IMR-90 (cell line): Measurements from ENCODE around the gene CYBRD1. TPM values are rescaled to one million over a fixed set of nuclear protein-coding genes. Genes with fewer than 3 reads are reported as not detected.

Source experiments
- ATAC-seq: fragments of 200-7000 bp; cut with Tn5 transposase; 2 replicates; pipeline ENCODE4 v1.9.1; 2020; ENCODE audit warnings: low read depth, mild to moderate bottlenecking, moderate library complexity
- BruUV-seq: library from RNA; stranded (reverse); fragments of 400-500 nt; replicated peaks from 2 replicates; lab custom pipeline; 2021; lab: Mats Ljungman, UMichigan
- CTCF ChIA-PET: fragments of 300-600 bp; formaldehyde crosslinking; extraction: SDS; loops from one replicate; lab custom pipeline; 2021; ENCODE audit warnings: antibody characterized with exemption; lab: Yijun Ruan, JAX
- POLR2A ChIA-PET: fragments of 300-600 bp; sonication (Branson Sonifier 250); formaldehyde crosslinking; loops from one replicate; lab custom pipeline; 2022; ENCODE audit warnings: antibody characterized with exemption; ENCODE audit not compliant: unreplicated experiment; lab: Charles Lee
- DNase-seq: peaks from one replicate; pipeline ENCODE4 v3.0.0; 2013
- H2AFZ ChIP-seq: replicated peaks from 2 replicates; pipeline ENCODE3; 2013; ENCODE audit warnings: low read length, mild to moderate bottlenecking; ENCODE audit not compliant: poor library complexity
- H2AK5ac ChIP-seq: 2 replicates; pipeline ENCODE4 v1.6.1; 2013; ENCODE audit warnings: low read depth, low read length, inconsistent platforms
- H2AK9ac ChIP-seq: replicated peaks from 2 replicates; pipeline ENCODE3; 2013; ENCODE audit warnings: mild to moderate bottlenecking, low read depth, low read length, moderate library complexity; ENCODE audit not compliant: poor library complexity
- H2BK120ac ChIP-seq: 2 replicates; pipeline ENCODE4 v1.6.1; 2013; ENCODE audit warnings: low read depth, low read length, inconsistent platforms
- H2BK15ac ChIP-seq: 3 replicates; pipeline ENCODE4 v1.6.1; 2013; ENCODE audit warnings: low read depth, low read length, inconsistent platforms
- H2BK20ac ChIP-seq: 2 replicates; pipeline ENCODE4 v1.6.1; 2013; ENCODE audit warnings: low read depth, mild to moderate bottlenecking, inconsistent platforms, low read length, moderate library complexity
- H2BK5ac ChIP-seq: 2 replicates; pipeline ENCODE4 v1.6.1; 2013; ENCODE audit warnings: mild to moderate bottlenecking, low read depth, low read length, inconsistent platforms; ENCODE audit not compliant: poor library complexity, severe bottlenecking
- H3K14ac ChIP-seq: replicated peaks from 2 replicates; pipeline ENCODE4 v1.6.1; 2013; ENCODE audit warnings: low read depth, low read length, inconsistent platforms
- H3K18ac ChIP-seq: 2 replicates; pipeline ENCODE4 v1.6.1; 2013; ENCODE audit warnings: low read depth, low read length, control low read depth
- H3K23ac ChIP-seq: 2 replicates; pipeline ENCODE4 v1.6.1; 2013; ENCODE audit warnings: low read depth, low read length, inconsistent platforms
- H3K27ac ChIP-seq: 2 replicates; pipeline ENCODE4 v1.5.1; 2013; ENCODE audit warnings: mild to moderate bottlenecking, control low read depth, low read length; ENCODE audit not compliant: insufficient read depth
- H3K27me3 ChIP-seq: 2 replicates; pipeline ENCODE4 v1.6.1; 2013; ENCODE audit warnings: low read length; ENCODE audit not compliant: control insufficient read depth, insufficient read depth
- H3K36me3 ChIP-seq: 2 replicates; pipeline ENCODE4 v1.6.1; 2013; ENCODE audit warnings: low read length, mixed read lengths; ENCODE audit not compliant: control insufficient read depth, insufficient read depth
- H3K4ac ChIP-seq: 2 replicates; pipeline ENCODE4 v1.6.1; 2013; ENCODE audit warnings: low read depth, low read length, inconsistent platforms
- H3K4me1 ChIP-seq: 2 replicates; pipeline ENCODE4 v1.6.1; 2013; ENCODE audit warnings: low read length, mixed read lengths; ENCODE audit not compliant: control insufficient read depth, insufficient read depth
- H3K4me2 ChIP-seq: 2 replicates; pipeline ENCODE4 v1.6.1; 2013; ENCODE audit warnings: low read depth, mild to moderate bottlenecking, control low read depth, low read length, moderate library complexity
- H3K4me3 ChIP-seq: 2 replicates; pipeline ENCODE4 v1.5.1; 2013; ENCODE audit warnings: low read depth, mild to moderate bottlenecking, control low read depth, low read length, moderate library complexity; ENCODE audit not compliant: insufficient read depth
- H3K56ac ChIP-seq: 2 replicates; pipeline ENCODE4 v1.6.1; 2013; ENCODE audit warnings: low read length, inconsistent platforms; ENCODE audit not compliant: insufficient read depth; ENCODE audit errors: extremely low read depth
- H3K79me1 ChIP-seq, 2 experiments: 2 replicates each; pipeline ENCODE4 v1.6.1; 2013; ENCODE audit warnings: low read length in 2 of 2, inconsistent platforms in 1 of 2, low read depth in 1 of 2
- H3K9ac ChIP-seq: 2 replicates; pipeline ENCODE4 v1.6.1; 2013; ENCODE audit warnings: low read depth, low read length, control low read depth
- H3K9me1 ChIP-seq: 2 replicates; pipeline ENCODE4 v1.6.1; 2013; ENCODE audit warnings: low read length, inconsistent platforms; ENCODE audit not compliant: insufficient read depth
- H3K9me3 ChIP-seq: 2 replicates; pipeline ENCODE4 v1.6.1; 2013; ENCODE audit warnings: low read length; ENCODE audit not compliant: control insufficient read depth, insufficient read depth
- H4K20me1 ChIP-seq: 2 replicates; pipeline ENCODE4 v1.6.1; 2013; ENCODE audit warnings: low read length, inconsistent platforms; ENCODE audit not compliant: insufficient read depth
- H4K5ac ChIP-seq: 2 replicates; pipeline ENCODE4 v1.6.1; 2013; ENCODE audit warnings: mild to moderate bottlenecking, low read depth, low read length, control low read depth
- H4K8ac ChIP-seq, 2 experiments: 2 replicates each; pipeline ENCODE4 v1.6.1; 2013; ENCODE audit warnings: low read depth in 2 of 2, low read length in 2 of 2, control low read depth in 1 of 2, inconsistent platforms in 1 of 2
- H4K91ac ChIP-seq: 2 replicates; pipeline ENCODE4 v1.6.1; 2013; ENCODE audit warnings: low read depth, low read length, inconsistent platforms; ENCODE audit not compliant: insufficient read depth
- CEBPB ChIP-seq: IDR thresholded peaks from 2 replicates; pipeline ENCODE4 v1.6.1; 2012; ENCODE audit warnings: low read depth, low read length, improper control_type of control experiment
- CHD1 ChIP-seq: IDR thresholded peaks from 2 replicates; pipeline ENCODE4 v1.6.1; 2012; ENCODE audit warnings: low read depth, low read length, improper control_type of control experiment
- CTCF ChIP-seq: conservative IDR thresholded peaks from 2 replicates; pipeline ENCODE4 v1.5.1; 2012; ENCODE audit warnings: mild to moderate bottlenecking, low read depth, low read length, improper control_type of control experiment
- FOS ChIP-seq: fragments of 150-350 bp; IDR thresholded peaks from 2 replicates; pipeline ENCODE4 v1.6.1; 2016; ENCODE audit warnings: low read depth, low read length
- MXI1 ChIP-seq: IDR thresholded peaks from 2 replicates; pipeline ENCODE4 v1.6.1; 2012; ENCODE audit warnings: low read depth, mild to moderate bottlenecking, low read length, moderate library complexity, borderline replicate concordance
- WGBS, 2 experiments: methylation state at CpG; one replicate each; pipeline versions ENCODE4 v1.1.5 to v1.1.7; 2013; ENCODE audit warnings: missing lambda C conversion rate in 2 of 2; ENCODE audit not compliant: insufficient read length in 1 of 2; ENCODE audit errors: extremely low coverage in 2 of 2; 5-methylcytosine and 5-hydroxymethylcytosine counted together
- dilution Hi-C: fragments of 300-500 bp; cut with HindIII; formaldehyde crosslinking; loops from one replicate; pipeline ENCODE4 v1.14.3; 2018; ENCODE audit warnings: low sequenced_read_pairs; ENCODE audit not compliant: unreplicated experiment
- in situ Hi-C: fragments of 300-500 bp; cut with MboI; formaldehyde crosslinking; loops from 3 replicates; pipeline ENCODE4 v1.14.3; 2019; ENCODE audit warnings: low sequenced_read_pairs, inconsistent platforms, mixed read lengths
- intact Hi-C: fragments of 100-400 bp; cut with micrococcal nuclease; formaldehyde crosslinking; loops from 2 replicates; pipeline ENCODE4 v1.10.0; 2022
- polyA plus RNA-seq, 3 experiments: library from polyadenylated mRNA; depleted of rRNA; stranded (reverse); fragments of >200 nt; gene quantifications; 2 replicates each; pipeline ENCODE4 v1.2.3, GENCODE V29; 2012; ENCODE audit warnings: low replicate concordance in 1 of 3
- total RNA-seq: library from RNA; depleted of rRNA; stranded (reverse); fragments of >200 nt; gene quantifications from 2 replicates; pipeline ENCODE4 v1.2.3, GENCODE V29; 2012

The CYBRD1 gene
- total and polyA plus RNA-seq, 2 of the 4 experiments (the other 2 are of a cell fraction): 53.2 to 103 TPM

GRCh38 chr2:171531291-171531690 lies 9.0 kb downstream of the CYBRD1 start:
- H4K20me1 ChIP-seq: peaks cover 9% of the 10 kb centered on the region; the same call in 1 of the 2 replicates
- no peak overlapping the region for H3K56ac ChIP-seq
- peaks cover 12 to 66% of the 10 kb centered on the region in 2 experiments for H3K79me1 ChIP-seq
- H3K9me3 ChIP-seq: no peaks in the 10 kb centered on the region
- POLR2A ChIA-PET: interaction anchor here (1.5 kb wide), 1 partner anchor 9 kb away, joined by 5 read pairs; the partner anchor contains the start of gene CYBRD1
- H3K4me1 ChIP-seq: peaks cover 4% of the 10 kb centered on the region; the same call in 1 of the 2 replicates
- H3K18ac ChIP-seq: no peak overlapping the region
- H3K4me3 ChIP-seq: no peak overlapping the region
- peaks cover 2% of the 10 kb centered on the region; the same call in 1 of the 2 replicates for H3K36me3 ChIP-seq
- no CpG with 5 or more reads among the region's 7 CpGs for WGBS, 2 experiments
- H3K23ac ChIP-seq: 0 out of 2 replicates have a peak overlapping the region, but pooled peaks have one; percentile 21
- no peak overlapping the region for H3K14ac ChIP-seq
- DNase-seq (peak; percentile 87), ATAC-seq (peak; percentile 91)
- H2BK120ac ChIP-seq: peak overlapping the region; percentile 3; the same call in 1 of the 2 replicates
- no peak overlapping the region for H2AK5ac ChIP-seq
- 0 out of 2 replicates have a peak overlapping the region, but pooled peaks have one; percentile 5 for H2BK20ac ChIP-seq
- no peak overlapping the region for H3K9ac ChIP-seq
- H2BK15ac ChIP-seq: no peak overlapping the region
- BruUV-seq: no TSS peak
- H3K4me2 ChIP-seq: peak overlapping the region; percentile 49
- CTCF ChIA-PET: interaction anchor here (0.5 to 0.7 kb wide), 4 partner anchors 16 to 439 kb away, joined by 3 to 5 read pairs (median 4); no protein-coding TSS in a partner anchor
- 0 out of 2 replicates have a peak overlapping the region, but pooled peaks have one; percentile 3 for H3K27ac ChIP-seq
- no peak overlapping the region for H4K91ac ChIP-seq
- intact Hi-C loops (loop anchor here (10.0 kb wide), 1 partner anchor 376 kb away; no protein-coding TSS in a partner anchor), in situ Hi-C loops (no loop called here), dilution Hi-C loops (no loop called here)
- no peaks in the 10 kb centered on the region for H3K9me1 ChIP-seq
- H3K27me3 ChIP-seq: no peaks in the 10 kb centered on the region
- H2AK9ac ChIP-seq: no peak overlapping the region
- no peak overlapping the region for H2AFZ ChIP-seq
- H2BK5ac ChIP-seq: peak overlapping the region; percentile 45
- no peak overlapping the region for H4K5ac ChIP-seq
- peak overlapping the region; percentile 27; the same call in 1 of the 2 replicates for H3K4ac ChIP-seq
- TF ChIP-seq FOS (peak; percentile 85), CHD1 (no peak), CEBPB (peak; percentile 85), MXI1 (peak; percentile 35; the same call in 1 of the 2 replicates), CTCF (no peak)
- no peak overlapping the region for H4K8ac ChIP-seq
